Heart right ventricle (tissue), 16 donors: ENCODE results near the gene PRKD1. TPM values are rescaled to one million over a fixed set of nuclear protein-coding genes. Genes with fewer than 3 reads are reported as not detected.

Source experiments
- ATAC-seq, 8 donors: fragments of 200-7000 bp; cut with Tn5 transposase; one replicate each; pipeline ENCODE4 v1.9.1; 2020; ENCODE audit warnings: mild to moderate bottlenecking in 8 of 8, moderate library complexity in 8 of 8, moderate number of reproducible peaks in 1 of 8
- DNase-seq, 2 donors: peaks; one replicate each; pipeline ENCODE4 v3.0.0-alpha.2; 2020
- H3K27ac ChIP-seq, 10 donors: fragments of 200-600 bp; sonication (generic) in 2 of 10; one replicate each; pipeline versions ENCODE4 v1.5.0 to v1.8.0; 2020 to 2022; ENCODE audit warnings: mild to moderate bottlenecking in 3 of 10
- H3K27me3 ChIP-seq, 7 donors: fragments of 200-600 bp; one replicate each; pipeline ENCODE4 v1.8.0; 2021 to 2022; ENCODE audit warnings: mild to moderate bottlenecking in 2 of 7
- H3K36me3 ChIP-seq, 9 donors: fragments of 200-600 bp; sonication (generic) in 1 of 9; one replicate each; pipeline versions ENCODE4 v1.5.0 to v1.8.0; 2020 to 2022; ENCODE audit warnings: mild to moderate bottlenecking in 2 of 9
- H3K4me1 ChIP-seq, 9 donors: fragments of 200-600 bp; sonication (generic) in 1 of 9; one replicate each; pipeline versions ENCODE4 v1.5.0 to v1.8.0; 2020 to 2022; ENCODE audit warnings: mild to moderate bottlenecking in 4 of 9
- H3K4me3 ChIP-seq, 10 donors: fragments of 200-600 bp; sonication (generic) in 2 of 10; one replicate each; pipeline versions ENCODE4 v1.5.0 to v1.8.0; 2020 to 2022; ENCODE audit warnings: mild to moderate bottlenecking in 7 of 10, moderate library complexity in 2 of 10
- H3K9me3 ChIP-seq, 11 donors: fragments of 200-600 bp in 10 of 11; sonication (generic) in 2 of 11; one replicate each; pipeline versions ENCODE4 v1.5.0 to v1.8.0; 2013 to 2022; ENCODE audit warnings: mild to moderate bottlenecking in 2 of 11, control low read depth in 1 of 11, moderate library complexity in 1 of 11
- WGBS, 2 donors: extraction: QIAGEN DNeasy Blood & Tissue Kit; methylation state at CpG; one replicate each; pipeline ENCODE4 v1.1.7; 2013; ENCODE audit warnings: inconsistent platforms in 1 of 2; 5-methylcytosine and 5-hydroxymethylcytosine counted together
- intact Hi-C, 10 donors: fragments of 100-400 bp; cut with DNase I; formaldehyde crosslinking; loops; one replicate each; pipeline versions ENCODE4 v1.11.1 to v1.14.2; 2022
- polyA plus RNA-seq, 2 donors: library from polyadenylated mRNA; stranded (reverse); fragments of 200-250 nt; gene quantifications; one replicate each; pipeline ENCODE4 v1.2.3, GENCODE V29; 2013
- total RNA-seq, 10 donors: library from RNA; stranded (reverse); fragmentation: NEBNext Ultra II Directional in 3 of 10; extraction: Animal tissue kit (Norgen Biotek cat#: 25700) in 3 of 10; gene quantifications; one replicate each; pipeline versions ENCODE4 v1.2.1 to v1.2.4, GENCODE V29; 2021 to 2023
- TF ChIP-seq, protein P1 (sequence below), 9 donors: fragments of 200-600 bp; sonication (generic) in 2 of 9; IDR thresholded peaks; one replicate each; pipeline versions ENCODE4 v1.5.0 to v1.8.0; 2021 to 2022; ENCODE audit warnings: antibody characterized with exemption in 9 of 9, mild to moderate bottlenecking in 5 of 9, moderate library complexity in 1 of 9
- donor health status: Arrhythmogenic right ventricular cardiomyopathy.
- donor health status: ischemic (EF 13 %, LVEDD 7.1; RV severe dilation, severe dysfunction).
- donor health status: healthy with polysubstance abuse.
- donor health status: DM: no; HTN: yes; CAD: no.
- donor health status: DM: no; HTN: no; CAD: no.
- donor health status: ischemic (EF 25% LVEDD 6.9; RV normal size, moderate dysfunction).
- donor health status: ischemic (EF 25% LVEDD 5.7; RV mildly dilated, moderate dysfunction).
- donor health status: healthy.
- donor health status: DM: yes; HTN: yes; CAD: no.
- donor health status: Ischemic cardiomyopathy.
- donor health status: ischemic (EF 35%, LVEDD 5.7; RV mildly dilated, moderate dysfunction).
- donor health status: nonischemic (EF 11% LVEDD 7.7; RV severe dilation, severe dysfunction).
- donor health status: DM: yes; HTN: yes; CAD: no.
- donor health status: PGD.
- donor health status: ischemic (EF 29% LVEDD 5.4; RV normal size, mild dysfunction).
- donor health status: nonischemic (EF 23%, LVEDD 6.1; RV moderate dilation, normal function).

Gene PRKD1
- total and polyA plus RNA-seq, 12 donors, result 1.7 to 4.3 (median 2.5) TPM

DNA sequence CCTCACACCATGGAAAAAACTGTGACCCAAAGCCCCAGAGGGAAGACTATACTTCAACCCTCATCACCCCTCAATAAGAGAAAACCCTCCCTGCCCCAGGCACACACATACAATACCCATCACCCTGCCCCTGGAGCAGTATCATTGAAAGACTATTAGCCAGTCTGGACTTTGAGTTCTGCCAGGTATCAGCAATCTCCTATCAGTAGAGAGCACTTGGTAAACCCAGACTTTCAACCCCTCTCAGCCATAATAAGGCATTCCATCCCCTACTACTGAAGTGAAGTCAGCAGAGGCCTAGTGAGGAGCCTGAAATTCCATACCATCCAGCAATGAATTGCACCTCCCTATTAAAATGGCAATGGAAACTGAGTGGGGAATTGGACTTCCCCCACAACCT, 16.4 kb upstream of the PRKD1 start:
- no peaks in the 10 kb centered on the region for H3K36me3 ChIP-seq
- peaks cover 0 to 32% (median 7%) of the 10 kb centered on the region in 11 donors for H3K9me3 ChIP-seq
- no peak overlapping the region for H3K27ac ChIP-seq
- DNase-seq (no peak), ATAC-seq (no peak)
- H3K27me3 ChIP-seq, result no peaks in the 10 kb centered on the region
- intact Hi-C loops, result no loop called here
- no peak overlapping the region for H3K4me3 ChIP-seq
- TF ChIP-seq, protein P1, sequence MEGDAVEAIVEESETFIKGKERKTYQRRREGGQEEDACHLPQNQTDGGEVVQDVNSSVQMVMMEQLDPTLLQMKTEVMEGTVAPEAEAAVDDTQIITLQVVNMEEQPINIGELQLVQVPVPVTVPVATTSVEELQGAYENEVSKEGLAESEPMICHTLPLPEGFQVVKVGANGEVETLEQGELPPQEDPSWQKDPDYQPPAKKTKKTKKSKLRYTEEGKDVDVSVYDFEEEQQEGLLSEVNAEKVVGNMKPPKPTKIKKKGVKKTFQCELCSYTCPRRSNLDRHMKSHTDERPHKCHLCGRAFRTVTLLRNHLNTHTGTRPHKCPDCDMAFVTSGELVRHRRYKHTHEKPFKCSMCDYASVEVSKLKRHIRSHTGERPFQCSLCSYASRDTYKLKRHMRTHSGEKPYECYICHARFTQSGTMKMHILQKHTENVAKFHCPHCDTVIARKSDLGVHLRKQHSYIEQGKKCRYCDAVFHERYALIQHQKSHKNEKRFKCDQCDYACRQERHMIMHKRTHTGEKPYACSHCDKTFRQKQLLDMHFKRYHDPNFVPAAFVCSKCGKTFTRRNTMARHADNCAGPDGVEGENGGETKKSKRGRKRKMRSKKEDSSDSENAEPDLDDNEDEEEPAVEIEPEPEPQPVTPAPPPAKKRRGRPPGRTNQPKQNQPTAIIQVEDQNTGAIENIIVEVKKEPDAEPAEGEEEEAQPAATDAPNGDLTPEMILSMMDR (IDR thresholded peaks at IDR 0.05), result no peak
- no peaks in the 10 kb centered on the region for H3K4me1 ChIP-seq

DNA sequence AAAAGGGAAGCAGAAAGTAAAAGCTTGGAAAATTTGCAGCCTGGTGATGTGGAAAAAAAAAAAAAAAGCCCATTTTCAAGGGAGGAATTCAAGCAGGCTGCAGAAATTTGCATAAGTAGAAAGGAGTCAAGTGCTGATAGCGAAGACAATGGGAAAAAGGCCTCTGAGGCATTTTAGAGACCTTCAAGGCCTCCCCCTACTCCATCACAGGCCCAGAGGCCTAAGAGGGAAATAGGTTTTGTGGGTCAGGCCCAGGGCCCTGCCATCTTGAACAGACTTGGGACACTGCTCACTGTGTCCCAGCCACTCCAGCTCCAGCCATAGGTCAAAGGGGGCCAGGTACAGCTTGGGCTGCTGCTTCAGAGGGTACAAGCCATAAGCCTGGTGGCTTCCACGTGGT, 13.8 kb upstream of the PRKD1 start:
- Histone ChIP-seq H3K36me3 (no peaks in the 10 kb centered on the region), H3K27ac (no peak overlapping the region), H3K4me3 (no peak overlapping the region), H3K9me3 (peaks cover 0 to 23% (median 7%) of the 10 kb centered on the region in 11 donors), H3K4me1 (no peaks in the 10 kb centered on the region), H3K27me3 (no peaks in the 10 kb centered on the region)
- ATAC-seq, result no peak
- TF ChIP-seq, protein P1 (IDR thresholded peaks at IDR 0.05), result no peak
- 59 to 67% methylated on average over 2 of the region's 2 CpGs for WGBS, 2 donors
- no peak for DNase-seq
- intact Hi-C loops, result no loop called here

DNA sequence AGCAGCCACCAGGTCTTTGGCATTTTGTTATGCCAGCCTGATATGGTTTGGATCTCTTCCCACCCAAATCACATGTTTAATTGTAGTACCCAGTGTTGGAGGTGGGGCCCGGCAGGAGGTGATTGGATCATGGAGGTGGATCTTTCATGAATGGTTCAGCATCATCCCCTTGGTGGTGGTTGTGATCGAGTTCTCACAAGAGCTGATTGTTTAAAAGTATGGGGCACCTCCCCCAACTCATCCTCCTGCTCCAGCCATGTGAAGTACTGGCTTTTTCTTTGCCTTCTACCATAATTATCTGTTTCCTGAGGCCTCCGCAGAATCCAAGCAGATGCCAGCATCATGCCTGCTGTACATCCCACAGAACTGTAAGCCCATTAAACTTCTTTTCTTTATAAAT, 12.8 kb upstream of the PRKD1 start:
- Histone ChIP-seq H3K27ac (no peak overlapping the region), H3K4me1 (no peaks in the 10 kb centered on the region), H3K4me3 (no peak overlapping the region), H3K9me3 (peaks cover 0 to 14% (median 6%) of the 10 kb centered on the region in 11 donors), H3K27me3 (no peaks in the 10 kb centered on the region), H3K36me3 (no peaks in the 10 kb centered on the region)
- intact Hi-C loops, result no loop called here
- ATAC-seq, result no peak
- WGBS, 2 donors, result 85% methylated on average over 3 of the region's 3 CpGs
- TF ChIP-seq, protein P1 (IDR thresholded peaks at IDR 0.05), result no peak
- DNase-seq, result no peak

DNA sequence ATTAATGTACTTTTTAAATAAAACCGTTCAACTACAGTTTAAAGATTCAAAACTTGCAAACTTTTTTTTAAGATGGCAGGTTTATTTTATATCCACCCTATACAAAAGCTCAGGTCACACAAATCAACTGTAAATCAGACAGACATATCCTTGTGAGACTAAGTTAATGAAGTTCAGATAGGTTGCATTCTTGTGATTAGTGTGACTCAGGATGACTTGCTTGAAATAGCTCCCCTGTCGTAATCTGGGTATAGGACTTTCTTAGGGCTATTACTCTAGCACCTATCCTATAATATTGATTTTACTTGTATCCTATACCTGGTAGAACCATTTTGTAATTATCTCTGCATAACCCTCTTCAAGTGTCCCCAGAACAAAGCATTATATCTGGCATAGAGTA, 9.5 kb upstream of the PRKD1 start:
- intact Hi-C loops, result no loop called here
- no peak for DNase-seq
- Histone ChIP-seq H3K27ac (no peak overlapping the region), H3K4me3 (no peak overlapping the region), H3K36me3 (no peaks in the 10 kb centered on the region), H3K4me1 (no peaks in the 10 kb centered on the region), H3K27me3 (no peaks in the 10 kb centered on the region), H3K9me3 (no peaks in the 10 kb centered on the region)
- ATAC-seq, result no peak
- 83 to 90% methylated on average over 2 of the region's 2 CpGs for WGBS, 2 donors
- TF ChIP-seq, protein P1 (IDR thresholded peaks at IDR 0.05), result no peak
